H1 (cell line): ENCODE measurements around the gene MYO18A. TPM values are rescaled to one million over a fixed set of nuclear protein-coding genes. Genes with fewer than 3 reads are reported as not detected.

Source experiments
- CTCF ChIA-PET: fragments of 300-600 bp; sonication (Branson Sonifier 250); formaldehyde crosslinking; loops from one replicate; lab custom pipeline; 2021; ENCODE audit not compliant: partially characterized antibody; lab: Charles Lee
- POLR2A ChIA-PET: fragments of 300-600 bp; sonication (Branson Sonifier 250); formaldehyde crosslinking; loops from one replicate; lab custom pipeline; 2021; ENCODE audit warnings: inconsistent platforms; ENCODE audit not compliant: partially characterized antibody; lab: Charles Lee
- DNase-seq, 2 experiments: peaks; one replicate each; pipeline versions ENCODE4 v3.0.0 to v3.0.0-alpha.2; 2010 to 2022; ENCODE audit warnings: low spot score in 2 of 2, low read depth in 1 of 2, mixed read lengths in 1 of 2
- FAIRE-seq: peaks from 2 replicates; lab custom pipeline; 2011; peaks lifted over from hg19 to GRCh38; lab: Jason Lieb, UNC
- H2AFZ ChIP-seq: 2 replicates; pipeline ENCODE4 v1.8.1; 2012; ENCODE audit warnings: low read length, inconsistent platforms
- H2AK5ac ChIP-seq: 2 replicates; pipeline ENCODE4 v1.6.1; 2013; ENCODE audit warnings: low read depth, low read length
- H2BK120ac ChIP-seq: replicated peaks from 2 replicates; pipeline ENCODE3; 2013; ENCODE audit warnings: low read depth, low read length, inconsistent platforms
- H2BK12ac ChIP-seq: 2 replicates; pipeline ENCODE4 v1.6.1; 2013; ENCODE audit warnings: low read depth, low read length
- H2BK15ac ChIP-seq: 2 replicates; pipeline ENCODE4 v1.6.1; 2013; ENCODE audit warnings: low read length
- H2BK20ac ChIP-seq: 2 replicates; pipeline ENCODE4 v1.6.1; 2013; ENCODE audit warnings: low read length
- H2BK5ac ChIP-seq: 2 replicates; pipeline ENCODE4 v1.6.1; 2013; ENCODE audit warnings: low read depth, low read length
- H3K14ac ChIP-seq: 2 replicates; pipeline ENCODE4 v1.6.1; 2013; ENCODE audit warnings: inconsistent platforms; ENCODE audit not compliant: insufficient read length
- H3K18ac ChIP-seq: 2 replicates; pipeline ENCODE4 v1.6.1; 2013; ENCODE audit warnings: low read length; ENCODE audit errors: extremely low read depth
- H3K23ac ChIP-seq: 2 replicates; pipeline ENCODE4 v1.6.1; 2013; ENCODE audit warnings: inconsistent platforms; ENCODE audit not compliant: insufficient read length
- H3K23me2 ChIP-seq: 2 replicates; pipeline ENCODE4 v1.6.1; 2013; ENCODE audit warnings: low read depth, low read length
- H3K27ac ChIP-seq: 2 replicates; pipeline ENCODE4 v1.6.1; 2011; ENCODE audit warnings: low read depth, low read length, inconsistent platforms
- H3K27me3 ChIP-seq, 4 experiments: replicated peaks in 1 of 4; 1 replicate in 1 of 4; 2 replicates in 3 of 4; pipeline versions ENCODE4 v1.6.1 to v1.8.1; 2011 to 2013; ENCODE audit warnings: low read length in 3 of 4, mild to moderate bottlenecking in 3 of 4, inconsistent platforms in 2 of 4, mixed read lengths in 2 of 4, moderate library complexity in 1 of 4; ENCODE audit not compliant: control insufficient read depth in 3 of 4, insufficient read depth in 3 of 4; ENCODE audit errors: extremely low read depth in 1 of 4
- H3K36me3 ChIP-seq, 4 experiments: 2 replicates each; pipeline versions ENCODE4 v1.6.1 to v1.8.1; 2011 to 2013; ENCODE audit warnings: mild to moderate bottlenecking in 4 of 4, low read length in 3 of 4, moderate library complexity in 2 of 4, control low read depth in 1 of 4, inconsistent platforms in 1 of 4; ENCODE audit not compliant: insufficient read depth in 4 of 4, control insufficient read depth in 2 of 4
- H3K4ac ChIP-seq: replicated peaks from 2 replicates; pipeline ENCODE3; 2013; ENCODE audit warnings: low read length, low read depth, mixed read lengths, inconsistent platforms; ENCODE audit not compliant: insufficient read length
- H3K4me1 ChIP-seq, 4 experiments: replicated peaks in 1 of 4; 1 replicate in 1 of 4; 2 replicates in 3 of 4; pipeline versions ENCODE4 v1.6.1 to v1.8.1; 2011 to 2013; ENCODE audit warnings: low read length in 3 of 4, inconsistent platforms in 2 of 4, mixed read lengths in 1 of 4; ENCODE audit not compliant: insufficient read depth in 4 of 4, control insufficient read depth in 3 of 4
- H3K4me2 ChIP-seq, 2 experiments: 2 replicates each; pipeline versions ENCODE4 v1.6.1 to v1.8.1; 2011 to 2013; ENCODE audit warnings: low read depth in 2 of 2, low read length in 2 of 2, control low read depth in 1 of 2, inconsistent platforms in 1 of 2, mild to moderate bottlenecking in 1 of 2; ENCODE audit not compliant: insufficient read depth in 1 of 2
- H3K4me3 ChIP-seq, 4 experiments: fragments of 200-600, 300-600 bp in 1 of 4; sonication (generic), shearing (Covaris generic), sonication (Bioruptor Twin) in 1 of 4; 2 replicates each; pipeline versions ENCODE4 v1.5.1 to v1.8.1; 2011 to 2016; ENCODE audit warnings: low read length in 4 of 4, low read depth in 3 of 4, control low read depth in 2 of 4, inconsistent platforms in 2 of 4, mild to moderate bottlenecking in 2 of 4, mixed read lengths in 1 of 4, moderate library complexity in 1 of 4; ENCODE audit not compliant: insufficient read depth in 2 of 4; ENCODE audit errors: extremely low read depth in 1 of 4
- H3K56ac ChIP-seq: replicated peaks from 2 replicates; pipeline ENCODE3; 2013; ENCODE audit warnings: low read depth, mild to moderate bottlenecking, mixed read lengths, low read length, inconsistent platforms; ENCODE audit not compliant: insufficient read length
- H3K79me1 ChIP-seq: 2 replicates; pipeline ENCODE4 v1.6.1; 2013; ENCODE audit warnings: low read depth, low read length, control low read depth
- H3K79me2 ChIP-seq, 2 experiments: 2 replicates each; pipeline versions ENCODE4 v1.6.1 to v1.8.1; 2012 to 2013; ENCODE audit warnings: low read length in 2 of 2, mild to moderate bottlenecking in 2 of 2, inconsistent platforms in 1 of 2; ENCODE audit not compliant: insufficient read depth in 2 of 2, control insufficient read depth in 1 of 2
- H3K9ac ChIP-seq, 4 experiments: replicated peaks in 1 of 4; 1 replicate in 1 of 4; 2 replicates in 3 of 4; pipeline versions ENCODE4 v1.6.1 to v1.8.1; 2011 to 2013; ENCODE audit warnings: low read depth in 3 of 4, low read length in 3 of 4, control low read depth in 2 of 4, mild to moderate bottlenecking in 2 of 4, moderate library complexity in 2 of 4, inconsistent platforms in 1 of 4; ENCODE audit errors: extremely low read depth in 1 of 4
- H3K9me3 ChIP-seq, 2 experiments: 2 replicates each; pipeline versions ENCODE4 v1.6.1 to v1.8.1; 2012 to 2013; ENCODE audit warnings: mild to moderate bottlenecking in 2 of 2, moderate library complexity in 2 of 2, control low read depth in 1 of 2, inconsistent platforms in 1 of 2, low read depth in 1 of 2, low read length in 1 of 2, mixed read lengths in 1 of 2; ENCODE audit not compliant: insufficient read depth in 2 of 2
- H4K20me1 ChIP-seq, 2 experiments: replicated peaks in 1 of 2; 2 replicates each; pipeline versions ENCODE3 to v1.8.1; 2011 to 2013; ENCODE audit warnings: inconsistent platforms in 2 of 2, low read length in 2 of 2, mild to moderate bottlenecking in 1 of 2; ENCODE audit not compliant: insufficient read depth in 2 of 2, control insufficient read depth in 1 of 2
- H4K5ac ChIP-seq: 2 replicates; pipeline ENCODE4 v1.6.1; 2013; ENCODE audit warnings: low read length, low read depth, mixed read lengths, inconsistent platforms; ENCODE audit not compliant: insufficient read length
- H4K8ac ChIP-seq: 2 replicates; pipeline ENCODE4 v1.8.0; 2013; ENCODE audit warnings: mild to moderate bottlenecking, moderate library complexity, low read length, inconsistent platforms; ENCODE audit not compliant: insufficient read depth; ENCODE audit errors: extremely low read depth
- H4K91ac ChIP-seq: replicated peaks from 2 replicates; pipeline ENCODE3; 2013; ENCODE audit warnings: low read length, mixed read lengths, inconsistent platforms; ENCODE audit not compliant: insufficient read length
- ASH2L ChIP-seq: fragments of 200-600, 300-600 bp; sonication (generic); IDR thresholded peaks from one replicate; pipeline ENCODE4 v1.7.1; 2017; ENCODE audit warnings: low read length
- ZNF274 ChIP-seq: IDR thresholded peaks from 2 replicates; pipeline ENCODE4 v1.7.0; 2012; ENCODE audit warnings: low read length, borderline replicate concordance; ENCODE audit errors: extremely low read depth
- WGBS, 2 experiments: shearing (Covaris generic) in 1 of 2; methylation state at CpG; one replicate each; pipeline versions ENCODE4 v1.1.6 to v1.1.7; 2013 to 2015; ENCODE audit warnings: low lambda C conversion rate in 2 of 2, mixed read lengths in 2 of 2, inconsistent platforms in 1 of 2, low coverage in 1 of 2, missing lambda C conversion rate in 1 of 2; ENCODE audit not compliant: insufficient replicate concordance in 2 of 2, insufficient coverage in 1 of 2, insufficient read length in 1 of 2; ENCODE audit errors: extremely low coverage in 1 of 2, missing lambda C conversion rate in 1 of 2; 5-methylcytosine and 5-hydroxymethylcytosine counted together
- polyA plus RNA-seq, 7 experiments: library from polyadenylated mRNA; depleted of rRNA in 3 of 7; stranded (reverse) in 5 of 7; unstranded in 2 of 7; fragments of >200 nt in 5 of 7; fragments of 200-250 nt in 2 of 7; gene quantifications; 1 replicate in 5 of 7; 2 replicates in 1 of 7; 4 replicates in 1 of 7; pipeline versions ENCODE4 v1.2.1 to v1.2.3, GENCODE V29; 2011 to 2013; ENCODE audit warnings: missing spikeins in 2 of 7, mixed read lengths in 2 of 7
- total RNA-seq: library from RNA; stranded (reverse); fragmentation: NEBNext Ultra II Directional; extraction: Animal tissue kit (Norgen Biotek cat#: 25700); gene quantifications from 2 replicates; pipeline ENCODE4 v1.2.1, GENCODE V29; 2021

MYO18A gene
- total and polyA plus RNA-seq, 2 of the 8 experiments (the other 6 are each of a cell fraction or from before 2014, with no cell fraction given) = 7.6 to 43.8 TPM

- Histone ChIP-seq H3K18ac (no peak overlapping the region), H2BK120ac (no peak overlapping the region), H3K23me2 (no peaks in the 10 kb centered on the region; the same call in 1 of the 2 replicates), H3K79me1 (no peaks in the 10 kb centered on the region), H3K23ac (no peak overlapping the region), H3K9me3 (no peaks in the 10 kb centered on the region), H2BK15ac (no peak overlapping the region), H4K20me1 (no peaks in the 10 kb centered on the region), H3K27ac (no peak overlapping the region), H3K27me3 (no peaks in the 10 kb centered on the region), H3K14ac (no peak overlapping the region), H2AK5ac (no peak overlapping the region), H2BK5ac (no peak overlapping the region), H2BK12ac (no peak overlapping the region), H2AFZ (no peak overlapping the region), H4K91ac (no peak overlapping the region), H3K36me3 (no peaks in the 10 kb centered on the region), H2BK20ac (no peak overlapping the region), H4K5ac (no peak overlapping the region), H3K4ac (no peak overlapping the region), H3K4me2 (no peak overlapping the region), H4K8ac (no peak overlapping the region; the same call in 1 of the 2 replicates), H3K79me2 (no peaks in the 10 kb centered on the region), H3K4me3 (no peak overlapping the region), H3K56ac (no peak overlapping the region), H3K4me1 (no peaks in the 10 kb centered on the region), H3K9ac (no peak overlapping the region)
- ChIA-PET CTCF (interaction anchor here (1.0 to 18.3 kb wide), 9 partner anchors 27 to 402 kb away, joined by 3 to 333 read pairs (median 6); partner anchors contain the start of gene MYO18A), POLR2A (no interaction called here)
- 93% methylated on average over 10 of the region's 10 CpGs; no CpG with 5 or more reads in 1 of the 2 experiments for WGBS, 2 experiments
- TF ChIP-seq ZNF274 (no peak), ASH2L (no peak)
- DNase-seq = no peak
- FAIRE-seq = no peak
Observed at GRCh38 chr17:29215174-29215573, 35.0 kb upstream of the MYO18A start.
